MM.1S (cell line): ENCODE data around the gene C22orf23.

ENCODE experiments used
- DNase-seq: peaks from one replicate; pipeline ENCODE4 v3.0.0-alpha.2; 2015
- H2AFZ ChIP-seq: fragments of 300-600 bp; sonication (generic); 2 replicates; pipeline ENCODE4 v1.6.0; 2016; ENCODE audit warnings: antibody characterized with exemption, low read length
- H3F3A ChIP-seq: fragments of 300-600 bp; sonication (generic); 2 replicates; pipeline ENCODE4 v1.6.1; 2016; ENCODE audit warnings: mild to moderate bottlenecking, antibody characterized with exemption, low read length, moderate library complexity, mixed read lengths; ENCODE audit not compliant: insufficient read depth
- H3K27ac ChIP-seq: fragments of 300-600 bp; sonication (generic); 2 replicates; pipeline ENCODE4 v1.5.1; 2016; ENCODE audit warnings: mild to moderate bottlenecking, low read length
- H3K27me3 ChIP-seq: fragments of 300-600 bp; sonication (generic); replicated peaks from 2 replicates; pipeline ENCODE4 v1.6.0; 2016; ENCODE audit warnings: low read length; ENCODE audit not compliant: insufficient read depth
- H3K36me3 ChIP-seq: fragments of 300-600 bp; sonication (generic); replicated peaks from 2 replicates; pipeline ENCODE4 v1.6.1; 2016; ENCODE audit warnings: mild to moderate bottlenecking, low read length, mixed read lengths; ENCODE audit not compliant: insufficient read depth
- H3K4me1 ChIP-seq: fragments of 300-600 bp; sonication (generic); 2 replicates; pipeline ENCODE4 v1.6.1; 2016; ENCODE audit warnings: low read length, mixed read lengths
- H3K4me2 ChIP-seq: fragments of 300-600 bp; sonication (generic); 2 replicates; pipeline ENCODE4 v1.6.0; 2016; ENCODE audit warnings: low read depth, low read length
- H3K4me3 ChIP-seq: fragments of 300-600 bp; sonication (generic); 2 replicates; pipeline ENCODE4 v1.5.1; 2016; ENCODE audit warnings: low read length, mixed read lengths
- H3K79me2 ChIP-seq: fragments of 300-600 bp; sonication (generic); 2 replicates; pipeline ENCODE4 v1.6.1; 2016; ENCODE audit warnings: mixed run types, low read length, mixed read lengths
- H3K9ac ChIP-seq: fragments of 300-600 bp; sonication (generic); 2 replicates; pipeline ENCODE4 v1.6.1; 2016; ENCODE audit warnings: low read length, mixed read lengths
- H3K9me2 ChIP-seq: fragments of 300-600 bp; sonication (generic); replicated peaks from 2 replicates; pipeline ENCODE4 v1.6.1; 2016; ENCODE audit warnings: mild to moderate bottlenecking, low read length, mixed read lengths; ENCODE audit not compliant: insufficient read depth
- H3K9me3 ChIP-seq: fragments of 300-600 bp; sonication (generic); replicated peaks from 2 replicates; pipeline ENCODE4 v1.6.1; 2016; ENCODE audit warnings: mild to moderate bottlenecking, low read length, mixed read lengths; ENCODE audit not compliant: insufficient read depth
- H4K20me1 ChIP-seq: fragments of 300-600 bp; sonication (generic); 2 replicates; pipeline ENCODE4 v1.6.1; 2016; ENCODE audit warnings: mild to moderate bottlenecking, low read length, moderate library complexity, mixed read lengths; ENCODE audit not compliant: insufficient read depth
- CTCF ChIP-seq: fragments of 300-600 bp; sonication (generic); IDR thresholded peaks from 2 replicates; pipeline ENCODE4 v1.5.1; 2016; ENCODE audit warnings: antibody characterized with exemption, low read length, mixed read lengths
- EZH2 ChIP-seq: fragments of 300-600 bp; sonication (generic); optimal IDR thresholded peaks from 2 replicates; pipeline ENCODE3; 2017; ENCODE audit warnings: low read depth, mild to moderate bottlenecking, antibody characterized with exemption, low read length, mixed read lengths
- EZH2phosphoT487 ChIP-seq: fragments of 300-600 bp; sonication (generic); IDR thresholded peaks from 2 replicates; pipeline ENCODE4 v1.6.1; 2018; ENCODE audit warnings: antibody characterized with exemption, low read length

C22orf23 gene

DNA sequence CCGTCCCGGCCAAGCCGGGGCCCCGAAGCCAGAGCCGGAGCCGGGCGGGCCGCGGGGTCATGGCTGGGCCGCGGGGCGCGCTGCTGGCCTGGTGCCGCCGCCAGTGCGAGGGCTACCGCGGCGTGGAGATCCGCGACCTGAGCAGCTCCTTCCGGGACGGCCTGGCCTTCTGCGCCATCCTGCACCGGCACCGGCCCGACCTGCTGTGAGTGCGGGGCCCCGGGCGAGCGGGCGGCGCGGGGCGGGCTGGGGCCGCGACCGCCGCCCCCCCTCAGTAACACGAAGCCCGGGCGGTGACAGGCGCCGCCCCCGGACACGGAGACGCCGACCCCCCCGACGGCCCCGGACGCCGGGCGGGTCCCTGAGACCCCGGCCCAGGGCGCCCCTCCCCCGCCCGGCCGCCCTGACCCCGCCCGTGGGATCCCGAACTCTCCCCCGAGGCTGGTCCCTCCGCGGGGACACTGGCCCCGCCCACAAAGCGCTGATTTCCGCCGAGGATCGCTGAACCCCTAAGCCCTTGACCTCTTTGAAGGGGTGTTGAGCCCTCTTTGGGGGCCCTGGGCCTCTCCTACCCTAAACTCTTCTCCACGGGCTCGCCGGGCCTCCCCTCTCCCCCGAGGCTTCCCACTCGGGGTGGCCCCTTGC lies 46.9 kb downstream of the C22orf23 start:
- Histone ChIP-seq H3K9ac (peak overlapping the region; percentile 62; the same call in 1 of the 2 replicates), H2AFZ (peak overlapping the region; percentile 63), H3K9me3 (no peaks in the 10 kb centered on the region), H4K20me1 (no peaks in the 10 kb centered on the region), H3K4me1 (no peaks in the 10 kb centered on the region), H3K79me2 (peaks cover 12% of the 10 kb centered on the region), H3K27me3 (no peaks in the 10 kb centered on the region), H3K27ac (no peak overlapping the region), H3K36me3 (no peaks in the 10 kb centered on the region), H3K9me2 (no peaks in the 10 kb centered on the region), H3F3A (peaks cover 16% of the 10 kb centered on the region), H3K4me3 (peak overlapping the region; percentile 65), H3K4me2 (peak overlapping the region; percentile 98)
- DNase-seq = peak; percentile 38
- TF ChIP-seq EZH2 (no peak), EZH2phosphoT487 (no peak), CTCF (no peak)

GRCh38 chr22:37905534-37906363 lies 47.7 kb downstream of the C22orf23 start, which contains the start of gene MICALL1:
Gene MICALL1 (plus strand): TSS chr22:37906297. CDS start chr22:37906423, 126 bp downstream.
- Histone ChIP-seq H3K79me2 (peaks cover 12% of the 10 kb centered on the region), H3K4me3 (peak within 1 kb of the TSS; percentile 65), H4K20me1 (no peaks in the 10 kb centered on the region), H3F3A (peaks cover 16% of the 10 kb centered on the region), H3K9ac (peak within 1 kb of the TSS; percentile 62), H3K9me2 (no peaks in the 10 kb centered on the region), H3K27me3 (no peaks in the 10 kb centered on the region), H3K27ac (no peak within 1 kb of the TSS), H3K4me2 (peak within 1 kb of the TSS; percentile 98), H3K4me1 (no peaks in the 10 kb centered on the region), H2AFZ (peak within 1 kb of the TSS; percentile 88), H3K9me3 (no peaks in the 10 kb centered on the region), H3K36me3 (no peaks in the 10 kb centered on the region)
- DNase-seq = peak; percentile 80
- no peak for TF ChIP-seq EZH2
- TF ChIP-seq CTCF = no peak
- TF ChIP-seq EZH2phosphoT487 = no peak

- Histone ChIP-seq H3K27ac (no peak overlapping the region), H3K4me3 (no peak overlapping the region), H3K9me2 (no peaks in the 10 kb centered on the region), H3K79me2 (peaks cover 12% of the 10 kb centered on the region), H3K4me1 (no peaks in the 10 kb centered on the region), H2AFZ (peak overlapping the region; percentile 88), H3K36me3 (no peaks in the 10 kb centered on the region), H4K20me1 (no peaks in the 10 kb centered on the region), H3K9me3 (no peaks in the 10 kb centered on the region), H3K4me2 (no peak overlapping the region), H3K9ac (no peak overlapping the region), H3F3A (peaks cover 16% of the 10 kb centered on the region), H3K27me3 (no peaks in the 10 kb centered on the region)
- TF ChIP-seq CTCF (no peak), EZH2phosphoT487 (no peak), EZH2 (no peak)
- no peak for DNase-seq
Observed at GRCh38 chr22:37904572-37905533, 48.5 kb downstream of the C22orf23 start.
